ENCODE results near the gene EGR1.
"Not testable (repeated sequence)": the region's sequence is repeated elsewhere in the genome, so short reads cannot be mapped to it uniquely, and the experiment has no call there.

EGR1 gene

DNA sequence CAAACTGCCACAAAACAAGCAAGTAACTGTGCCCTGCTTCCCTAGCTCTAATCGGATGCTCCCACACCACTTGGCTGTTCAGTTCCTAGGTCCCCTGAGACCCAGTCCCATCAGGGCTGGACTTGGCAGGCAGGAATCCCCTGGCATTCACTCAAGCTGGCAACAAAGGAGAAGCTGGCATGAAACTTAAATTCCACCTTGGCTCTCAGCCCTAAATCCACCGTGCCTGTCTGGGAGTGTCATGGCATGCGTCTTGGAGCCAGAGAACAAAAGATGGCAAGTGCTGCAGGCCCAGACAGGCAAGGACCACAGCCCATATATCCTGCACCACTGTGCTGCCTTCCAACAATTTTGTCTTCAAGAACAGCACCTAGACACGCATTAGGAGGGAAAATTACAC is 39.5 kb downstream of the EGR1 start:
- no peak for DNase-seq (ENCODE audit: low spot score)
- TF ChIP-seq CTCF (IDR thresholded peaks at IDR 0.05; ENCODE audit: extremely low read depth, missing control alignments), result no peak

DNA sequence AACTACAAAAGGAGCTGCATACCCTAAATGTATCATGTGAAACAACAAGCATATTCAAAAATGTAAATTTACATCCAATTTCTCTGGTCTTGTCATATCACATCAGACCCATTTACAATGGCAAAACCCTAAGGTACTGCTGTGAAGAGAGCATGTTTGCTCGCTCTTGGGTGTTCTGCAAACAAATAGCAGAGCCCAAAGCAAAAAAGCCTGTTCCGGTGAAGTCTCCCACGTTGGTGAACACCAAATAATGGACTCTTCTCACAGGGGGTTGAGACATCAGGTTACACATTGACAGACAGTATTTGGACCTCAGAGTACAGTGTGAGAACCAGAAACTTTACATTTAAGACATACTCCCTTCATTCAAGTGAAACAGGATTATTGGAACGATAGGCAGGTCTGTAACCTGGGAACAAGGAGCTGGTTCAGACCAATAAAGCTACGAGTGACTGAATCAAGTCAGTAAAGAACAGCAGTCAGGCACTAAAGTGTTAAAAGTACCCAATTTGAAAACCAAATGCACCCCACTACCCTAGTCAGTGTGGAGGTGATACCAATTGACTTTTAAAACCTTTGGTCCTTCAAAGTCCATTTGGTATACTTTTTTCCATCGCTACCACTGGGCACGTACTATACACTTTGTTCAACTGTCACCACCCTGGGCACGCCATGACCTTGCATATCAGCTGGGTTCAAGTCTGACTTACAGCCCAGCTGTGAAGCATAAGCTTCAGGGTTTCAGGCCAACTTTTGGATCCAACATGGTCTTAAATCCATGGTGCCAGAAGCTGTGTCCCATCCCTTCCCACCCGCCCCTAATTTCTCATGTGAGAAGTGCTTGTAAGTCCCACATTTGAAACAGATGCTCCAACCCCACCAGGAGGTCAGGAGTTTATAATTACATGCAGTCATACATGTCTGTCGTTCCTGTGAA is 41.4 kb downstream of the EGR1 start:
- no peak for DNase-seq (ENCODE audit: low spot score)
- TF ChIP-seq CTCF (IDR thresholded peaks at IDR 0.05; ENCODE audit: extremely low read depth, missing control alignments), result no peak

GRCh38 chr5:138507485-138507884 is 42.2 kb downstream of the EGR1 start:
- not testable (repeated sequence) for DNase-seq (ENCODE audit: low spot score)

DNA sequence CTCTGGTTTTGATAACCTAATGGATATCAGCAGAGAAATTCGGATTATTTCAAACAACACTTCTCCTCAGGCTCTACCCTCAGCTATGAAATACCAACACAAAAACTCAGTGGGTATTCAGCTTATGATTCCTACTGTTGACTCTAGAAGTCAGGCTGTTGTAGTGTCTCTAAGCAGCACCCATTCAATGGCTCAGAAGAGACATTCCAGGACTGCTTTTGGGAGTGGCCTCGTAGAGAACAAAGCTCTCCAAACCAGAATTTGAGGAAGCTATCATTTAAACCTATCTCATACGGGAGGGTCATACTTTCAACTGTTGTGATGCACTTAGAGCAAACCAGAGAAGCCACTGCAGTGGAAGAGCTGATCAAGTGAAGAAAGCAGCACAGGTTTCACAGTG is 43.7 kb downstream of the EGR1 start:
- no peak for DNase-seq (ENCODE audit: low spot score)

GRCh38 chr5:138514021-138514420 is 48.7 kb downstream of the EGR1 start:
- DNase-seq (ENCODE audit: low spot score), result no peak
- no peak for TF ChIP-seq CTCF (IDR thresholded peaks at IDR 0.05; ENCODE audit: extremely low read depth, missing control alignments)

More for the DNA sequence above, 43.7 kb downstream of the EGR1 start:
- no peak for TF ChIP-seq CTCF (IDR thresholded peaks at IDR 0.05; ENCODE audit: extremely low read depth, missing control alignments)

DNA sequence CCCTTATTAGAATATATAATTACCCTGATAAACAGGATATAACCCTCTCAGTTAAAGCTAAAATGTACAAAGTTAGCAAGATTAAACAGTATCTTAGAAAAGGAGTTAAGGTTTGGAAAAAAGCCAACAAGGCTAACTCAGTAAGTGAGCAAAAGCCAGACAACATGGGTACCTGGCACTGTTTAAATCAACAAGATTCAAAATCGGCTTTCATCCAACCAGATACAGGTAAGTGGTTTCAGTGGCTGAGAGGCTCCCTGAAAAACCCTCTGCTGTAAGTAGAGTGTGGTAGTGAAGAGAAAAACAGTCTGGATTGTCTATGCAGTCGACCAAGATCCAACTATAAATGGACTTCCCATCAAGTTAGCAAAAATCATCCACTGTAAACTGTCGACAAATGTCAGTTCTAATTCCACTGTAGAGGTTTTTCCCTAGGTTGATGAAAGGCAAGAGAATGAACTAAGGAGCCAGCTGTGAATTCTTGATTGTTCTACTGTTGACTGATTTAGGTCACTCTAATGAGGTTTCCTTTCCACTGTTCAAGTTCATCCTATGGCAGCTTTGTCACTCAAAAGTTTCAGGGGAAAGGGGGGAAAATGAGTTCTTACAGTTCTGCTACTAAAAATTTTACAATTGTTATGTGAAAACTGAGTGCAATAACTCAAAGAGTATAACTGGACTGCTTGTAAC is 50.4 kb downstream of the EGR1 start:
- TF ChIP-seq CTCF (IDR thresholded peaks at IDR 0.05; ENCODE audit: extremely low read depth, missing control alignments), result no peak
- DNase-seq (ENCODE audit: low spot score), result no peak

GRCh38 chr5:138517437-138517836 is 52.2 kb downstream of the EGR1 start:
- DNase-seq (ENCODE audit: low spot score), result no peak
- TF ChIP-seq CTCF (IDR thresholded peaks at IDR 0.05; ENCODE audit: extremely low read depth, missing control alignments), result no peak

All from GM20000 (cell line).